ENCODE results near the gene SLC26A6. TPM values are rescaled to one million over a fixed set of nuclear protein-coding genes. Genes with fewer than 3 reads are reported as not detected.

Gene SLC26A6
- total RNA-seq, 6 donors from 2014 or later: 10.5 to 66.0 (median 20.4) TPM

GRCh38 chr3:48621461-48621869 lies 13.8 kb downstream of the SLC26A6 start, which contains the start of gene TMEM89:
TMEM89 (minus strand) TSS chr3:48621769; CDS start chr3:48621756, 13 bp downstream.
- H3K36me3 ChIP-seq: peaks cover 0 to 20% (median 13%) of the 10 kb centered on the region in 4 donors
- H3K27ac ChIP-seq: no peak within 1 kb of the TSS
- TF ChIP-seq POLR2AphosphoS5 (IDR thresholded peaks at IDR 0.05) (no peak), EP300 (IDR thresholded peaks at IDR 0.05) (no peak), CTCF (IDR thresholded peaks at IDR 0.05) (no peak), POLR2A (IDR thresholded peaks at IDR 0.05) (no peak)
- WGBS, 2 donors: 92 to 93% methylated on average over 17 to 19 of the region's 19 CpGs
- no peak within 1 kb of the TSS for H3K4me3 ChIP-seq
- ATAC-seq (ENCODE audit: low FRiP score in 2 of 2) (peak; percentile 4 to 18), DNase-seq (no peak)
- no peaks in the 10 kb centered on the region for H3K27me3 ChIP-seq
- H3K9me3 ChIP-seq: peaks cover 0 to 16% (median 14%) of the 10 kb centered on the region in 4 donors
- no peaks in the 10 kb centered on the region for H3K4me1 ChIP-seq

GRCh38 chr3:48619541-48620524 lies 15.4 kb downstream of the SLC26A6 start:
- ATAC-seq (ENCODE audit: low FRiP score in 2 of 2) (peak in 1 of 2 donors; percentile 49), DNase-seq (no peak)
- WGBS, 2 donors: 75 to 84% methylated on average over 7 of the region's 7 CpGs
- Histone ChIP-seq H3K9me3 (peaks cover 0 to 16% (median 14%) of the 10 kb centered on the region in 4 donors), H3K27me3 (no peaks in the 10 kb centered on the region), H3K4me3 (no peak overlapping the region), H3K4me1 (no peaks in the 10 kb centered on the region), H3K36me3 (peaks cover 0 to 3% (median under 1%) of the 10 kb centered on the region in 4 donors), H3K27ac (no peak overlapping the region)
- TF ChIP-seq CTCF (IDR thresholded peaks at IDR 0.05) (no peak), POLR2A (IDR thresholded peaks at IDR 0.05) (no peak), POLR2AphosphoS5 (IDR thresholded peaks at IDR 0.05) (no peak), EP300 (IDR thresholded peaks at IDR 0.05) (no peak)

GRCh38 chr3:48617559-48617958 lies 17.7 kb downstream of the SLC26A6 start:
- ATAC-seq (ENCODE audit: low FRiP score in 2 of 2) (no peak), DNase-seq (no peak)
- Histone ChIP-seq H3K36me3 (no peaks in the 10 kb centered on the region), H3K27me3 (no peaks in the 10 kb centered on the region), H3K9me3 (peaks cover 0 to 16% (median 14%) of the 10 kb centered on the region in 4 donors), H3K4me1 (no peaks in the 10 kb centered on the region), H3K4me3 (no peak overlapping the region), H3K27ac (no peak overlapping the region)
- 94 to 97% methylated on average over 4 of the region's 4 CpGs for WGBS, 2 donors
- TF ChIP-seq EP300 (IDR thresholded peaks at IDR 0.05): no peak
- no peak for TF ChIP-seq POLR2A (IDR thresholded peaks at IDR 0.05)
- no peak for TF ChIP-seq CTCF (IDR thresholded peaks at IDR 0.05)
- no peak for TF ChIP-seq POLR2AphosphoS5 (IDR thresholded peaks at IDR 0.05)

- Histone ChIP-seq H3K4me1 (peaks cover 0 to 6% (median 3%) of the 10 kb centered on the region in 4 donors), H3K4me3 (no peak overlapping the region), H3K36me3 (no peaks in the 10 kb centered on the region), H3K27me3 (no peaks in the 10 kb centered on the region), H3K27ac (peak overlapping the region in 1 of 4 donors; percentile 30), H3K9me3 (peaks cover 0 to 16% (median 14%) of the 10 kb centered on the region in 4 donors)
- ATAC-seq (ENCODE audit: low FRiP score in 2 of 2) (no peak), DNase-seq (no peak)
- WGBS, 2 donors: 34 to 42% methylated on average over 3 of the region's 3 CpGs
- TF ChIP-seq POLR2AphosphoS5 (IDR thresholded peaks at IDR 0.05): peak in 1 of 2 donors; percentile 53
- no peak for TF ChIP-seq EP300 (IDR thresholded peaks at IDR 0.05)
Measured at GRCh38 chr3:48614044-48614443, 21.2 kb downstream of the SLC26A6 start.

GRCh38 chr3:48612309-48612708 lies 23.0 kb downstream of the SLC26A6 start:
- H3K27me3 ChIP-seq: no peaks in the 10 kb centered on the region
- H3K9me3 ChIP-seq: peaks cover 0 to 7% (median 5%) of the 10 kb centered on the region in 4 donors
- DNase-seq (no peak), ATAC-seq (ENCODE audit: low FRiP score in 2 of 2) (no peak)
- TF ChIP-seq CTCF (IDR thresholded peaks at IDR 0.05): no peak
- no peak for TF ChIP-seq POLR2AphosphoS5 (IDR thresholded peaks at IDR 0.05)
- TF ChIP-seq EP300 (IDR thresholded peaks at IDR 0.05): no peak
- TF ChIP-seq POLR2A (IDR thresholded peaks at IDR 0.05): no peak
- WGBS, 2 donors: 48 to 52% methylated on average over 1 of the region's 1 CpG
- peaks cover 10 to 19% (median 12%) of the 10 kb centered on the region in 4 donors for H3K4me1 ChIP-seq
- no peak overlapping the region for H3K4me3 ChIP-seq
- no peak overlapping the region for H3K27ac ChIP-seq
- peaks cover 0 to 5% (median 0%) of the 10 kb centered on the region in 4 donors for H3K36me3 ChIP-seq

Data from upper lobe of left lung (tissue), 6 donors.